Spleen (tissue), 11 donors: ENCODE results near the gene TROAP. TPM values are rescaled to one million over a fixed set of nuclear protein-coding genes. Genes with fewer than 3 reads are reported as not detected.

Experiments
- DNase-seq: peaks from one replicate; pipeline ENCODE4 v3.0.0-alpha.2; 2020
- H3K27ac ChIP-seq, 8 donors: fragments of 200-600 bp; sonication (generic) in 7 of 8; 1 replicate in 4 of 8; 2 replicates in 4 of 8; pipeline versions ENCODE4 v1.5.0 to v1.8.0; 2016 to 2021; ENCODE audit warnings: inconsistent platforms in 4 of 8, mild to moderate bottlenecking in 4 of 8, moderate library complexity in 1 of 8
- H3K27me3 ChIP-seq, 7 donors: fragments of 200-600 bp; sonication (generic) in 6 of 7; replicated peaks in 1 of 7; 1 replicate in 4 of 7; 2 replicates in 3 of 7; pipeline versions ENCODE4 v1.5.0 to v1.8.0; 2016 to 2021; ENCODE audit warnings: inconsistent platforms in 3 of 7, mild to moderate bottlenecking in 1 of 7
- H3K36me3 ChIP-seq, 6 donors: fragments of 200-600 bp; sonication (generic) in 5 of 6; 1 replicate in 4 of 6; 2 replicates in 2 of 6; pipeline versions ENCODE4 v1.5.0 to v1.8.0; 2016 to 2021; ENCODE audit warnings: inconsistent platforms in 2 of 6
- H3K4me1 ChIP-seq, 6 donors: fragments of 200-600 bp; sonication (generic) in 5 of 6; 1 replicate in 3 of 6; 2 replicates in 3 of 6; pipeline versions ENCODE4 v1.5.0 to v1.8.0; 2016 to 2021; ENCODE audit warnings: inconsistent platforms in 3 of 6
- H3K4me3 ChIP-seq, 8 donors: fragments of 200-600 bp; sonication (generic) in 7 of 8; 1 replicate in 4 of 8; 2 replicates in 4 of 8; pipeline versions ENCODE4 v1.5.0 to v1.8.0; 2016 to 2021; ENCODE audit warnings: inconsistent platforms in 4 of 8, mild to moderate bottlenecking in 4 of 8, moderate library complexity in 2 of 8
- H3K9me3 ChIP-seq, 8 donors: fragments of 200-600 bp; sonication (generic) in 7 of 8; 1 replicate in 4 of 8; 2 replicates in 4 of 8; pipeline versions ENCODE4 v1.5.0 to v1.8.0; 2016 to 2021; ENCODE audit warnings: inconsistent platforms in 4 of 8
- CTCF ChIP-seq, 11 experiments: fragments of 200-600 bp in 7 of 11; fragments of 450-650 bp in 4 of 11; sonication (generic) in 4 of 11; IDR thresholded peaks in 8 of 11; conservative IDR thresholded peaks in 3 of 11; 1 replicate in 7 of 11; 2 replicates in 4 of 11; pipeline versions ENCODE4 v1.4.0 to v1.8.0; 2016 to 2021; ENCODE audit warnings: antibody characterized with exemption in 11 of 11, inconsistent platforms in 4 of 11, mild to moderate bottlenecking in 1 of 11
- POLR2A ChIP-seq, 3 donors: fragments of 450-650 bp; IDR thresholded peaks; one replicate each; pipeline ENCODE4 v1.5.1; 2017; ENCODE audit warnings: antibody characterized with exemption in 3 of 3, mild to moderate bottlenecking in 1 of 3
- POLR2AphosphoS5 ChIP-seq, 3 donors: sonication (generic); formaldehyde crosslinking; IDR thresholded peaks; one replicate each; pipeline ENCODE4 v1.5.1; 2017; ENCODE audit warnings: antibody characterized with exemption in 3 of 3
- WGBS, 5 donors: extraction: QIAGEN DNeasy Blood & Tissue Kit in 3 of 5; methylation state at CpG; one replicate each; pipeline versions ENCODE4 v1.1.5 to v1.1.7; 2013 to 2018; 5-methylcytosine and 5-hydroxymethylcytosine counted together
- intact Hi-C: fragments of 100-400 bp; cut with DNase I; formaldehyde crosslinking; loops from one replicate; pipeline ENCODE4 v1.15.0; 2023; ENCODE audit warnings: low total_unique reads
- polyA plus RNA-seq, 3 donors: library from polyadenylated mRNA; stranded (reverse); fragments of 200-250 nt; gene quantifications; one replicate each; pipeline ENCODE4 v1.2.1, GENCODE V29; 2013
- total RNA-seq, 7 donors: library from RNA; depleted of rRNA in 3 of 7; stranded (reverse); fragments of >200 nt in 3 of 7; fragmentation: NEBNext Ultra II Directional in 4 of 7; extraction: Animal tissue kit (Norgen Biotek cat#: 25700) in 4 of 7; gene quantifications; one replicate each; pipeline versions ENCODE4 v1.1.0 to v1.2.1, GENCODE V29; 2016 to 2021
- donor health status: healthy with polysubstance abuse.
- donor health status: DM: no; HTN: no; CAD: no; lungs with moderate emphysema.
- donor health status: DM: no; HTN: no; CAD: no.
- donor health status: Bipolar disorder and iron deficiency.
- donor health status: healthy.
- donor health status: DM: no; HTN: no; CAD: no.
- donor health status: DM: yes; HTN: yes; CAD: no.

The TROAP gene
- total and polyA plus RNA-seq, 10 donors: 2.5 to 11.9 (median 4.4) TPM

- Histone ChIP-seq H3K9me3 (no peaks in the 10 kb centered on the region), H3K27ac (no peak overlapping the region), H3K27me3 (peaks cover 0 to 26% (median 0%) of the 10 kb centered on the region in 7 donors), H3K36me3 (no peaks in the 10 kb centered on the region), H3K4me3 (no peak overlapping the region), H3K4me1 (peaks cover 0 to 27% (median 15%) of the 10 kb centered on the region in 6 donors)
- intact Hi-C loops: no loop called here
- 83 to 98% (median 97%) methylated on average over 1 of the region's 1 CpG for WGBS, 5 donors
- no peak for DNase-seq
- no peak for TF ChIP-seq CTCF (IDR thresholded peaks at IDR 0.05 in 8 of 11, conservative IDR thresholded peaks at IDR 0.05 in 3 of 11)
- no peak for TF ChIP-seq POLR2A (IDR thresholded peaks at IDR 0.05)
- no peak for TF ChIP-seq POLR2AphosphoS5 (IDR thresholded peaks at IDR 0.05)
These were observed 39.0 kb downstream of the TROAP start for GRCh38 chr12:49362077-49362476.

DNA sequence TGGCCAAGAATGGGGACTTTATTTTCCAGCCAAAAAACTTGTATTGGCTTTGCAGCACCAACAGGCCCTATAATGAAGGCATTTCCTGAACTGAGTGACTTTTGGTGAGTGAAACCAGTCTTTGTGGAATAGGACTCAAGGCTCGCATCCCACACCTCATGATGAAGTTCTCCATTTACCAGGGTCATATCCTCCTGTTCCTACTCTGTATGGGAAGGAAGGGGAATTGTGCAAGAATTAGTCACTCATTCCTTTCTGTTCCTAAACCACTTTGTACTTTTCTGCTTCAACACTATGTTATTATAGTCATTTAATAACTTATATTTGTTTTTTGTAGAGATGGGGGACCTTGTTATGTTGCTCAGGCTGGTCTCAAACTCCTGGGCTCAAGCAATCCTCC, 41.9 kb downstream of the TROAP start:
- DNase-seq: no peak
- intact Hi-C loops: no loop called here
- 45 to 89% (median 75%) methylated on average over 1 of the region's 1 CpG for WGBS, 5 donors
- Histone ChIP-seq H3K36me3 (no peaks in the 10 kb centered on the region), H3K4me1 (peaks cover 12 to 48% (median 36%) of the 10 kb centered on the region in 6 donors), H3K9me3 (no peaks in the 10 kb centered on the region), H3K4me3 (no peak overlapping the region), H3K27ac (no peak overlapping the region), H3K27me3 (peaks cover 0 to 8% (median 0%) of the 10 kb centered on the region in 7 donors)
- TF ChIP-seq POLR2A (IDR thresholded peaks at IDR 0.05) (no peak), CTCF (IDR thresholded peaks at IDR 0.05 in 8 of 11, conservative IDR thresholded peaks at IDR 0.05 in 3 of 11) (no peak), POLR2AphosphoS5 (IDR thresholded peaks at IDR 0.05) (no peak)

DNA sequence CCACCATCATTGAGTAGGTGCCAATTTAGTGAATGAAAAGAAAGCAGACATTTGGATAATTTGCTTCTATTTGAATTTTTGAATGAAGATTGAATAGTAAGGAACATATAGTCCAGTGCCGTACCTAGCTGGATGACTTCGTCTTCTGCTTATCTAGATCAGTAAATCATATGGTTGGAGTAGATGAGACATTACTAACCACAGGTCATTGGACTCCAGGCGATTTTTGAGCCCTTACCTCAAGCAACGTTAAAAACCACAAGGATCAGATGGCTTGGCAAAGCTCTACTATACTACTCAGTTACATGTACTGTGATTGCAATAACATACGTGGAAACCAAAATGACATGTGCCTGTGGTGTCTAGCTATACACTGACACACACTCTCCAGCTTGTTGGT, 42.5 kb downstream of the TROAP start:
- H3K27ac ChIP-seq: peak overlapping the region in 2 of 8 donors; percentile 95
- H3K27me3 ChIP-seq: peaks cover 0 to 2% (median 0%) of the 10 kb centered on the region in 7 donors
- H3K36me3 ChIP-seq: no peaks in the 10 kb centered on the region
- H3K4me1 ChIP-seq: peaks cover 13 to 51% (median 38%) of the 10 kb centered on the region in 6 donors
- intact Hi-C loops: no loop called here
- DNase-seq: no peak
- 55 to 67% (median 62%) methylated on average over 5 of the region's 5 CpGs for WGBS, 5 donors
- no peaks in the 10 kb centered on the region for H3K9me3 ChIP-seq
- TF ChIP-seq POLR2A (IDR thresholded peaks at IDR 0.05) (no peak), CTCF (IDR thresholded peaks at IDR 0.05 in 8 of 11, conservative IDR thresholded peaks at IDR 0.05 in 3 of 11) (no peak), POLR2AphosphoS5 (IDR thresholded peaks at IDR 0.05) (no peak)
- H3K4me3 ChIP-seq: peak overlapping the region in 5 of 8 donors; percentile 69 to 95 (median 79)

- Histone ChIP-seq H3K9me3 (no peaks in the 10 kb centered on the region), H3K27ac (peak overlapping the region; percentile 85 to 96 (median 92)), H3K4me1 (peaks cover 13 to 51% (median 39%) of the 10 kb centered on the region in 6 donors), H3K4me3 (peak overlapping the region; percentile 69 to 95 (median 86)), H3K36me3 (no peaks in the 10 kb centered on the region), H3K27me3 (no peaks in the 10 kb centered on the region)
- 3 to 20% (median 14%) methylated on average over 25 to 38 of the region's 38 CpGs for WGBS, 5 donors
- no peak for DNase-seq
- TF ChIP-seq POLR2A (IDR thresholded peaks at IDR 0.05): no peak
- TF ChIP-seq POLR2AphosphoS5 (IDR thresholded peaks at IDR 0.05): no peak
- TF ChIP-seq CTCF (IDR thresholded peaks at IDR 0.05 in 8 of 11, conservative IDR thresholded peaks at IDR 0.05 in 3 of 11): no peak
- intact Hi-C loops: no loop called here
These were observed 43.1 kb downstream of the TROAP start for GRCh38 chr12:49366096-49366651.
